Measurements from ENCODE around the gene ZNF230. TPM values are rescaled to one million over a fixed set of nuclear protein-coding genes. Genes with fewer than 3 reads are reported as not detected.

The ZNF230 gene
- total RNA-seq, 4 donors from 2014 or later: 4.6 to 8.0 (median 5.2) TPM

DNA sequence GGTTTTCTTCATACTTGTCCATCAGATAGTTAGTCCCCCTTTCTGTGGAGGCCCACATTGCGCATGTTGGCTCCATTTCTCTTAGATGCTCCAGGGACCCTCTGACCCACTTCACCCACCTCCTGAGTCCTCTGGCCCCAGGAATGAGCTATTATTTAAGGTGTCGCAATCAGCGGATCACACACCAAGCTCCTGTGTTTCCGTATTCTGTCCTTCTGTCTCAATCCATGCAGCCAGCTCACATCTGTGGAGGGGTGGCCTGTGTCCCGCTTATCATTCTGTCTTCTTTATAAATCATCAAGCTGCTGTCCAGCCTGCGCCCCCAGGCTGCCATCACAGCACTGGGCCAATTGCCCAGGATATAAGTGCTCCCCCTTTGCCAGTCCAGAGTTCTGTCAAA is 4.7 kb downstream of the ZNF230 start:
- no peak overlapping the region for H3K4me3 ChIP-seq (replicated peaks in 1 of 3)
- H3K27me3 ChIP-seq: no peaks in the 10 kb centered on the region
- H3K36me3 ChIP-seq: peaks cover 47 to 51% of the 10 kb centered on the region in 2 donors
- no peak for DNase-seq
- TF ChIP-seq, protein P1, sequence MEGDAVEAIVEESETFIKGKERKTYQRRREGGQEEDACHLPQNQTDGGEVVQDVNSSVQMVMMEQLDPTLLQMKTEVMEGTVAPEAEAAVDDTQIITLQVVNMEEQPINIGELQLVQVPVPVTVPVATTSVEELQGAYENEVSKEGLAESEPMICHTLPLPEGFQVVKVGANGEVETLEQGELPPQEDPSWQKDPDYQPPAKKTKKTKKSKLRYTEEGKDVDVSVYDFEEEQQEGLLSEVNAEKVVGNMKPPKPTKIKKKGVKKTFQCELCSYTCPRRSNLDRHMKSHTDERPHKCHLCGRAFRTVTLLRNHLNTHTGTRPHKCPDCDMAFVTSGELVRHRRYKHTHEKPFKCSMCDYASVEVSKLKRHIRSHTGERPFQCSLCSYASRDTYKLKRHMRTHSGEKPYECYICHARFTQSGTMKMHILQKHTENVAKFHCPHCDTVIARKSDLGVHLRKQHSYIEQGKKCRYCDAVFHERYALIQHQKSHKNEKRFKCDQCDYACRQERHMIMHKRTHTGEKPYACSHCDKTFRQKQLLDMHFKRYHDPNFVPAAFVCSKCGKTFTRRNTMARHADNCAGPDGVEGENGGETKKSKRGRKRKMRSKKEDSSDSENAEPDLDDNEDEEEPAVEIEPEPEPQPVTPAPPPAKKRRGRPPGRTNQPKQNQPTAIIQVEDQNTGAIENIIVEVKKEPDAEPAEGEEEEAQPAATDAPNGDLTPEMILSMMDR (IDR thresholded peaks at IDR 0.05): no peak
- TF ChIP-seq POLR2A (IDR thresholded peaks at IDR 0.05): no peak
- H3K27ac ChIP-seq: no peak overlapping the region
- WGBS, 2 donors: 99 to 100% methylated on average over 6 of the region's 6 CpGs
- H3K4me1 ChIP-seq: peaks cover 0 to 7% of the 10 kb centered on the region in 2 donors
- peaks cover 3% of the 10 kb centered on the region for H3K9me3 ChIP-seq
- intact Hi-C loops (cut with DNase I): no loop called here

DNA sequence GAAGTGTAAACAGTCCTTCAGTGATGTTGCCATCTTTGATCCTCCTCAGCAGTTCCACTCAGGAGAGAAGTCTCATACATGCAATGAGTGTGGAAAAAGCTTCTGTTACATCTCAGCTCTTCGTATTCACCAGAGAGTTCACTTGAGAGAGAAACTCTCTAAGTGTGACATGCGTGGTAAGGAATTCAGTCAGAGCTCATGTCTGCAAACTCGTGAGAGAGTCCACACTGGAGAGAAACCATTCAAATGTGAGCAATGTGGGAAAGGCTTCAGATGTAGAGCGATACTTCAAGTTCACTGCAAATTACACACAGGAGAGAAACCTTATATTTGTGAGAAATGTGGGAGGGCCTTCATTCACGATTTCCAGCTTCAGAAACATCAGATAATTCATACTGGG is 7.7 kb downstream of the ZNF230 start:
- peaks cover 47 to 51% of the 10 kb centered on the region in 2 donors for H3K36me3 ChIP-seq
- 94 to 96% methylated on average over 5 of the region's 5 CpGs for WGBS, 2 donors
- intact Hi-C loops (cut with DNase I): no loop called here

DNA sequence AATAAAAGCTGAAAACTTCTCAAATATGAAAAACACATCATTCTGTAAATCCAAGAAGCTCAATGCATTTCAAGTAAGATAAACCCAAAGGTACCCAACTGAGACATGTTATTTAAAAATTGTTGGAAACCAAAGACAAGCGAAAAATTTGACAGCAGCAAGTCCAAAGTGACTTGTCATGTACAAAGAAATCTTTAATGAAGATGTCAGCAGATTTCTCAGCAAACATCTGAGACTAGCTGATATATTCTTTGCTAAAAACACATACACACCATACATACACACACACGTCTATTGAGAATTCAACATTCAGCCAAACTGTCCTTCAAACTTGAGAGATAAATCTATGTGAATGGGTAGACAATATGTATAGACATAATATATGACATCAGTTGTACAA is 16.7 kb downstream of the ZNF230 start:
- no peak for DNase-seq
- no peaks in the 10 kb centered on the region for H3K4me1 ChIP-seq
- intact Hi-C loops (cut with DNase I): no loop called here
- TF ChIP-seq, protein P1 (IDR thresholded peaks at IDR 0.05): no peak
- TF ChIP-seq POLR2A (IDR thresholded peaks at IDR 0.05): no peak
- no peaks in the 10 kb centered on the region for H3K27me3 ChIP-seq
- no peak overlapping the region for H3K4me3 ChIP-seq (replicated peaks in 1 of 3)
- H3K27ac ChIP-seq: no peak overlapping the region
- WGBS, 2 donors: 47 to 56% methylated on average over 2 of the region's 2 CpGs
- no peaks in the 10 kb centered on the region for H3K36me3 ChIP-seq
- no peaks in the 10 kb centered on the region for H3K9me3 ChIP-seq

More for the DNA sequence above, 7.7 kb downstream of the ZNF230 start:
- H3K27ac ChIP-seq: no peak overlapping the region
- H3K27me3 ChIP-seq: no peaks in the 10 kb centered on the region
- H3K4me3 ChIP-seq (replicated peaks in 1 of 3): no peak overlapping the region
- peaks cover 3% of the 10 kb centered on the region for H3K9me3 ChIP-seq
- H3K4me1 ChIP-seq: no peaks in the 10 kb centered on the region
- no peak for TF ChIP-seq POLR2A (IDR thresholded peaks at IDR 0.05)
- TF ChIP-seq, protein P1 (IDR thresholded peaks at IDR 0.05): no peak
- DNase-seq: no peak

DNA sequence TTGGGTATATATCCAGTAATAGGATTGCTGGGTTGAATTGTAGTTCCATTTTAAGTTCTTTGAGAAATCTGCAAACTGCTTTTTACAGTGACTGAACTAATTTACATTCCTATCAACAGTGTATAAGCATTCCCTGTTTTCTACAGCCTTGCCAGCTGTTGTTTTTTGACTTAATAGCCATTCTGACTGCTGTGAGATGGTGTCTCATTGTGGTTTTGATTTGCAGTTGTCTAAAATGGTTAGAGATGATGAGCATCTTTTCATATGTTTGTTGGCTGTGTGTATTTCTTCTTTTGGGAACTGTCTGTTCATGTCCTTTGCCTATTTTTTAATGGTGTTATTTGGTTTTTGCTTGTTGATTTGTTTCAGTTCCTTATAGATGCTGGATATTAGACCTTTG is 18.5 kb downstream of the ZNF230 start:
- no peak for DNase-seq
- Histone ChIP-seq H3K9me3 (no peaks in the 10 kb centered on the region), H3K4me1 (no peaks in the 10 kb centered on the region), H3K36me3 (no peaks in the 10 kb centered on the region), H3K27me3 (no peaks in the 10 kb centered on the region), H3K27ac (no peak overlapping the region), H3K4me3 (replicated peaks in 1 of 3) (no peak overlapping the region)
- intact Hi-C loops (cut with DNase I): no loop called here
- no peak for TF ChIP-seq POLR2A (IDR thresholded peaks at IDR 0.05)
- TF ChIP-seq, protein P1 (IDR thresholded peaks at IDR 0.05): no peak

DNA sequence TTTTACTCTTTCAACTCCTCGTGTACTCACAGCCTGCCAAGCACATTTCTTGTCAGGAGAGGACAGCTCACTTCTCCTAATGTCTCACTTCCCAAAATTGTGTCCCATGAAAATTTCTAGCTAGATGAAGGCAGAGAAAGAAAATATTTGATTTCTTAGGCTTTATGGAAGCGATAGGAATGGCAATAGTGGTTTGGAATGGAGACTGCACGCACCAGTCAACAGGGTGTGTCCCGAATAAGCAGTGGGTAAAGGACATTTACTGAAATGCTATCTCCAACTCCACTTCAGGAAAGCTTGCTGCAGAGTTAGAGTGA is 22.1 kb downstream of the ZNF230 start:
- Histone ChIP-seq H3K4me3 (replicated peaks in 1 of 3) (peak overlapping the region in 2 of 3 donors; percentile 80 to 91), H3K36me3 (peaks cover 27 to 31% of the 10 kb centered on the region in 2 donors), H3K27ac (peak overlapping the region in 1 of 3 donors; percentile 45), H3K4me1 (no peaks in the 10 kb centered on the region), H3K27me3 (no peaks in the 10 kb centered on the region), H3K9me3 (no peaks in the 10 kb centered on the region)
- TF ChIP-seq, protein P1 (IDR thresholded peaks at IDR 0.05): no peak
- no peak for TF ChIP-seq POLR2A (IDR thresholded peaks at IDR 0.05)
- DNase-seq: no peak
- intact Hi-C loops (cut with DNase I): no loop called here
- WGBS, 2 donors: 45 to 46% methylated on average over 4 of the region's 4 CpGs
